ENCODE data around the gene KRT16. TPM values are rescaled to one million over a fixed set of nuclear protein-coding genes. Genes with fewer than 3 reads are reported as not detected.

Gene KRT16
- total RNA-seq, 1 donor from 2014 or later: not detected

GRCh38 chr17:41600318-41600717, 12.2 kb downstream of the KRT16 start:
- Histone ChIP-seq H3K36me3 (no peaks in the 10 kb centered on the region), H3K4me1 (peaks cover 7% of the 10 kb centered on the region), H3K79me2 (ENCODE audit: low read depth) (no peaks in the 10 kb centered on the region), H3K9me3 (ENCODE audit: low read depth) (no peaks in the 10 kb centered on the region), H4K20me1 (ENCODE audit: low read depth) (no peaks in the 10 kb centered on the region), H2AFZ (replicated peaks) (no peak overlapping the region), H3K4me3 (no peak overlapping the region), H3K9ac (no peak overlapping the region), H3F3A (ENCODE audit: low read depth) (no peaks in the 10 kb centered on the region), H3K4me2 (no peak overlapping the region), H3K27me3 (no peaks in the 10 kb centered on the region), H3K27ac (no peak overlapping the region)
- Mint-ChIP-seq H3K27me3 (ENCODE audit: insufficient read depth, low read depth) (peaks cover 5% of the 10 kb centered on the region), H3K4me1 (no peaks in the 10 kb centered on the region), H3K4me3 (no peak overlapping the region), H3K36me3 (no peaks in the 10 kb centered on the region), H3K9me3 (no peaks in the 10 kb centered on the region), H3K27ac (no peak overlapping the region)
- no peak for DNase-seq (ENCODE audit: low spot score)
- TF ChIP-seq EZH2phosphoT487 (IDR thresholded peaks at IDR 0.05) (no peak), EZH2 (IDR thresholded peaks at IDR 0.05) (no peak)
- TF ChIP-seq, protein P1, sequence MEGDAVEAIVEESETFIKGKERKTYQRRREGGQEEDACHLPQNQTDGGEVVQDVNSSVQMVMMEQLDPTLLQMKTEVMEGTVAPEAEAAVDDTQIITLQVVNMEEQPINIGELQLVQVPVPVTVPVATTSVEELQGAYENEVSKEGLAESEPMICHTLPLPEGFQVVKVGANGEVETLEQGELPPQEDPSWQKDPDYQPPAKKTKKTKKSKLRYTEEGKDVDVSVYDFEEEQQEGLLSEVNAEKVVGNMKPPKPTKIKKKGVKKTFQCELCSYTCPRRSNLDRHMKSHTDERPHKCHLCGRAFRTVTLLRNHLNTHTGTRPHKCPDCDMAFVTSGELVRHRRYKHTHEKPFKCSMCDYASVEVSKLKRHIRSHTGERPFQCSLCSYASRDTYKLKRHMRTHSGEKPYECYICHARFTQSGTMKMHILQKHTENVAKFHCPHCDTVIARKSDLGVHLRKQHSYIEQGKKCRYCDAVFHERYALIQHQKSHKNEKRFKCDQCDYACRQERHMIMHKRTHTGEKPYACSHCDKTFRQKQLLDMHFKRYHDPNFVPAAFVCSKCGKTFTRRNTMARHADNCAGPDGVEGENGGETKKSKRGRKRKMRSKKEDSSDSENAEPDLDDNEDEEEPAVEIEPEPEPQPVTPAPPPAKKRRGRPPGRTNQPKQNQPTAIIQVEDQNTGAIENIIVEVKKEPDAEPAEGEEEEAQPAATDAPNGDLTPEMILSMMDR (IDR thresholded peaks at IDR 0.05): no peak

DNA sequence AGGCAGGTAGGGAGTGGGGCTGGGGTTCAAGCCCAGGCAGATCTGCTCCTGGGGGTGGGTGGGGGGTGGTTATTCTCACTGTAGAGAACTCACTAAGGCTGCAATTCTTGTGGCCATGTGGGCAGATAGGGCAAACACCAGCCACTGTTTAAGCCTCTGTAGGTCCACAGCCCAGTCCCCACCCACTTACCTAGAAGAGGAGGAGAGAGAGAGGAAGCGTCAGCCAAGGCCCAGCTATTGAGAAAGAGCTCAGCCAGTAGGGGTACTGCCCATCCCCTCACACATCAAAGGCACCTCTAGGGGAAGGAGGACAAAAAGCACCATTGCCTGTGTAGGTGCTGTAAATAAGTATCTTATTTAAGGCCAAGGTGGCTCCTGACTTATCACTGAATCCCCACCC, 12.9 kb downstream of the KRT16 start:
- H3K4me1 Mint-ChIP-seq: no peaks in the 10 kb centered on the region
- no peak for DNase-seq (ENCODE audit: low spot score)
- no peaks in the 10 kb centered on the region for H3K9me3 Mint-ChIP-seq
- Histone ChIP-seq H3K4me2 (no peak overlapping the region), H2AFZ (replicated peaks) (no peak overlapping the region), H3F3A (ENCODE audit: low read depth) (no peaks in the 10 kb centered on the region), H3K9me3 (ENCODE audit: low read depth) (no peaks in the 10 kb centered on the region), H3K79me2 (ENCODE audit: low read depth) (no peaks in the 10 kb centered on the region), H3K4me3 (no peak overlapping the region), H3K9ac (no peak overlapping the region), H3K27ac (no peak overlapping the region), H4K20me1 (ENCODE audit: low read depth) (no peaks in the 10 kb centered on the region), H3K27me3 (no peaks in the 10 kb centered on the region), H3K4me1 (peaks cover 7% of the 10 kb centered on the region), H3K36me3 (no peaks in the 10 kb centered on the region)
- peaks cover 7% of the 10 kb centered on the region for H3K27me3 Mint-ChIP-seq (ENCODE audit: insufficient read depth, low read depth)
- no peaks in the 10 kb centered on the region for H3K36me3 Mint-ChIP-seq
- TF ChIP-seq, protein P1 (IDR thresholded peaks at IDR 0.05): no peak
- TF ChIP-seq EZH2 (IDR thresholded peaks at IDR 0.05): no peak
- TF ChIP-seq EZH2phosphoT487 (IDR thresholded peaks at IDR 0.05): no peak
- no peak overlapping the region for H3K27ac Mint-ChIP-seq
- H3K4me3 Mint-ChIP-seq: no peak overlapping the region

DNA sequence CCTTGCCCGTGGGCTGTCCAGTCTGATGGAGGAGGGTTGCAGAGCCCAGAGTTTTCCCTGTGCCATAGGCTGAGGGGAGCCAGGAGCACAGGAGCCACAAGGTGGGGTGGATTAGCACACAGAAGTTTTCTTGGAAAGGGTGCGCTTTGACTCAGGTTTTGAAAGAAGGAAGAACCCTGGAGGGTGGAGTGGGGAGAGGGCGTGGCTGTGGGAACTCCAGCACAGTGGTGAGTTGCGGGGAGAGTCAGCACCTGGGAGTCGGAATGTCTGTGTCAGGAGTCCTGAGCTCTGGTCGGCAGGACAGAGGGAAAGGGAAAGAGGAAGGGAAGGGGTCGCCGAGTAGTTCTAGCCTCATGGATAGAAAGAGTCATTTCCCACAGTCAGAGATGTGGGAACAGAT, 17.0 kb downstream of the KRT16 start:
- Mint-ChIP-seq H3K4me3 (no peak overlapping the region), H3K27ac (no peak overlapping the region)
- H3F3A ChIP-seq (ENCODE audit: low read depth): no peaks in the 10 kb centered on the region

More for the DNA sequence above, 17.0 kb downstream of the KRT16 start:
- no peaks in the 10 kb centered on the region for H3K9me3 ChIP-seq (ENCODE audit: low read depth)
- no peaks in the 10 kb centered on the region for H3K27me3 ChIP-seq
- TF ChIP-seq, protein P1 (IDR thresholded peaks at IDR 0.05): no peak
- TF ChIP-seq EZH2phosphoT487 (IDR thresholded peaks at IDR 0.05): no peak
- TF ChIP-seq EZH2 (IDR thresholded peaks at IDR 0.05): no peak
- H3K27ac ChIP-seq: no peak overlapping the region
- H3K4me3 ChIP-seq: no peak overlapping the region
- H3K36me3 ChIP-seq: no peaks in the 10 kb centered on the region
- H3K4me1 ChIP-seq: no peaks in the 10 kb centered on the region
- H3K79me2 ChIP-seq (ENCODE audit: low read depth): no peaks in the 10 kb centered on the region
- H3K9ac ChIP-seq: no peak overlapping the region
- H3K4me2 ChIP-seq: no peak overlapping the region
- no peaks in the 10 kb centered on the region for H3K36me3 Mint-ChIP-seq
- H4K20me1 ChIP-seq (ENCODE audit: low read depth): no peaks in the 10 kb centered on the region
- peaks cover 16% of the 10 kb centered on the region for H3K27me3 Mint-ChIP-seq (ENCODE audit: insufficient read depth, low read depth)
- peaks cover 2% of the 10 kb centered on the region for H3K4me1 Mint-ChIP-seq
- DNase-seq (ENCODE audit: low spot score): no peak
- no peak overlapping the region for H2AFZ ChIP-seq (replicated peaks)
- H3K9me3 Mint-ChIP-seq: no peaks in the 10 kb centered on the region
